Effector memory CD4-positive, alpha-beta T cell (primary cell): Measurements from ENCODE around the gene RASA3.

Source experiments
- DNase-seq, 3 donors: peaks; one replicate each; pipeline ENCODE4 v3.0.0-alpha.2; 2020
- H3K27ac ChIP-seq: 2 replicates; pipeline ENCODE4 v1.7.0; 2013; ENCODE audit warnings: mild to moderate bottlenecking, low read length, moderate library complexity; ENCODE audit not compliant: insufficient read depth, poor library complexity, severe bottlenecking
- H3K27me3 ChIP-seq: replicated peaks from 2 replicates; pipeline ENCODE4 v1.7.0; 2013; ENCODE audit warnings: mild to moderate bottlenecking, low read length; ENCODE audit not compliant: insufficient read depth, control insufficient read depth, poor library complexity, severe bottlenecking
- H3K36me3 ChIP-seq: 2 replicates; pipeline ENCODE4 v1.7.0; 2013; ENCODE audit warnings: mild to moderate bottlenecking, low read length, moderate library complexity; ENCODE audit not compliant: control insufficient read depth, insufficient read depth
- H3K4me1 ChIP-seq: 2 replicates; pipeline ENCODE4 v1.7.0; 2013; ENCODE audit warnings: low read length, mild to moderate bottlenecking; ENCODE audit not compliant: control insufficient read depth, insufficient read depth, poor library complexity, severe bottlenecking
- H3K4me3 ChIP-seq: 2 replicates; pipeline ENCODE4 v1.7.0; 2013; ENCODE audit warnings: low read length, low read depth, mild to moderate bottlenecking; ENCODE audit not compliant: insufficient read depth, poor library complexity, severe bottlenecking
- H3K9me3 ChIP-seq: 2 replicates; pipeline ENCODE4 v1.7.0; 2013; ENCODE audit warnings: mild to moderate bottlenecking, low read length, moderate library complexity; ENCODE audit not compliant: control insufficient read depth

RASA3 gene

DNA sequence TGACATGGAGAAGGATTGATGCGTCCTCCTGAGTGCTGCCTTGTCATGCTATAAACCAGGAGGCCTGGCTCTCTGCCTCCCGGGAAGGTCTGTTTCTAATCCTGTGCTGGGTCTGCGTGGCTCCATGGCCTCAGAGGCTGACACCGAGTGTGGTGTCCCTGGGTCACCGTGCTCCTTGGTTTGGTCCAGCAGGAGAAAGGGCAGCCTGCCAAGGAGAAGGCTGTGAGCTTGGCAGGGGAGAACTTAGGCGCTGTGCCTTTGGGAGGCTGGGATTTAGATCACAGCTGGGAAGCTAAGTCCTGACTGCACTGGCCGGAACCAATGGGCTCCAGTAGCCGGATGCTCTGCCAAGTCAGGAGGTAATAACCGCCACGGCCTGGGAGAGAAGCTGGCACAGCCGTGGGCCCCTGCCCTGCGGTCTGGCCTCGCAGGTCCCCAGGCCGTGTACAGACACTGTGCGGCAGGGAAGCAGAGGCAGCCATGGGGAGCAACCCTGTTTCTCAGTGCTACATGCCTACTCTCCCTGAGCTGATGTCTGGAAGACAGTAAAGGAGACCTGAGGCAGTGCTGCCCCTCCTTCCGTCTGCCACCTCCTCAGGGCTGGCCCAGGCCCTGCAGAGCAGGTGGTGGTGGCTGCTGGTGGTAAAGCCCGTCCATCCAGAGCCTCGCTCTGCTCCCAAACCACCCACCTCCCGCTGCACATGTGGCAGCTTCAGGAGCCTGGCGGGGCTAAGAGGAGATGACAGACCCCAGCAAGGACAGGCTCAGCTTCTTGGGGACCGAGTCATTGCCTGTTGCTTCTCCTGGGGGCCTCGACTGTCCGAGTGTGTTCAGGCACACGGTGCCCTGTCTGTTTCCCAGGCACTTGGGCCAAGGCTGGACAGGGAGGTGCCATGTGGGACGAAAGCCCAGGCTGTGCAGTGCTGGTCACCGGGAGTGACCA is 203.5 kb downstream of the RASA3 start:
- no peak overlapping the region for H3K4me3 ChIP-seq
- H3K4me1 ChIP-seq: peaks cover 4% of the 10 kb centered on the region
- no peak for DNase-seq
- no peaks in the 10 kb centered on the region for H3K36me3 ChIP-seq
- no peak overlapping the region for H3K27ac ChIP-seq
- H3K9me3 ChIP-seq: no peaks in the 10 kb centered on the region
- H3K27me3 ChIP-seq: no peaks in the 10 kb centered on the region
